ENCODE data around the gene POLR2A. TPM values are rescaled to one million over a fixed set of nuclear protein-coding genes. Genes with fewer than 3 reads are reported as not detected.

The POLR2A gene
- total RNA-seq, 4 donors from 2014 or later: 59.3 to 94.9 (median 78.2) TPM

GRCh38 chr17:7497636-7498035 lies 13.5 kb downstream of the POLR2A start:
- H3K4me1 ChIP-seq: peaks cover 0 to 30% (median 0%) of the 10 kb centered on the region in 3 donors
- H3K9me3 ChIP-seq: no peaks in the 10 kb centered on the region
- peaks cover 60 to 100% (median 65%) of the 10 kb centered on the region in 3 donors for H3K36me3 ChIP-seq
- WGBS, 2 donors: 82 to 87% methylated on average over 7 to 9 of the region's 14 CpGs
- intact Hi-C loops (cut with DNase I): no loop called here
- peak overlapping the region in 2 of 4 donors; percentile 39 to 46 for H3K27ac ChIP-seq
- no peak overlapping the region for H3K4me3 ChIP-seq
- no peak for DNase-seq
- TF ChIP-seq POLR2A (IDR thresholded peaks at IDR 0.05): no peak
- TF ChIP-seq, protein P1, sequence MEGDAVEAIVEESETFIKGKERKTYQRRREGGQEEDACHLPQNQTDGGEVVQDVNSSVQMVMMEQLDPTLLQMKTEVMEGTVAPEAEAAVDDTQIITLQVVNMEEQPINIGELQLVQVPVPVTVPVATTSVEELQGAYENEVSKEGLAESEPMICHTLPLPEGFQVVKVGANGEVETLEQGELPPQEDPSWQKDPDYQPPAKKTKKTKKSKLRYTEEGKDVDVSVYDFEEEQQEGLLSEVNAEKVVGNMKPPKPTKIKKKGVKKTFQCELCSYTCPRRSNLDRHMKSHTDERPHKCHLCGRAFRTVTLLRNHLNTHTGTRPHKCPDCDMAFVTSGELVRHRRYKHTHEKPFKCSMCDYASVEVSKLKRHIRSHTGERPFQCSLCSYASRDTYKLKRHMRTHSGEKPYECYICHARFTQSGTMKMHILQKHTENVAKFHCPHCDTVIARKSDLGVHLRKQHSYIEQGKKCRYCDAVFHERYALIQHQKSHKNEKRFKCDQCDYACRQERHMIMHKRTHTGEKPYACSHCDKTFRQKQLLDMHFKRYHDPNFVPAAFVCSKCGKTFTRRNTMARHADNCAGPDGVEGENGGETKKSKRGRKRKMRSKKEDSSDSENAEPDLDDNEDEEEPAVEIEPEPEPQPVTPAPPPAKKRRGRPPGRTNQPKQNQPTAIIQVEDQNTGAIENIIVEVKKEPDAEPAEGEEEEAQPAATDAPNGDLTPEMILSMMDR (IDR thresholded peaks at IDR 0.05): no peak
- H3K27me3 ChIP-seq: no peaks in the 10 kb centered on the region

GRCh38 chr17:7499161-7499560 lies 15.0 kb downstream of the POLR2A start:
- H3K27ac ChIP-seq: no peak overlapping the region
- 77% methylated on average over 7 of the region's 11 CpGs; no CpG with 5 or more reads in 1 of the 2 donors for WGBS, 2 donors
- no peak overlapping the region for H3K4me3 ChIP-seq
- intact Hi-C loops (cut with DNase I): no loop called here
- no peak for DNase-seq
- no peaks in the 10 kb centered on the region for H3K9me3 ChIP-seq
- TF ChIP-seq, protein P1 (IDR thresholded peaks at IDR 0.05): no peak
- no peak for TF ChIP-seq POLR2A (IDR thresholded peaks at IDR 0.05)
- H3K4me1 ChIP-seq: peaks cover 0 to 14% (median 0%) of the 10 kb centered on the region in 3 donors
- no peaks in the 10 kb centered on the region for H3K27me3 ChIP-seq
- H3K36me3 ChIP-seq: peaks cover 73 to 100% (median 80%) of the 10 kb centered on the region in 3 donors

- H3K27ac ChIP-seq: no peak overlapping the region
- H3K4me3 ChIP-seq: no peak overlapping the region
- no peaks in the 10 kb centered on the region for H3K9me3 ChIP-seq
- DNase-seq: no peak
- WGBS, 2 donors: 67 to 82% methylated on average over 4 to 11 of the region's 14 CpGs
- intact Hi-C loops (cut with DNase I): no loop called here
- H3K27me3 ChIP-seq: no peaks in the 10 kb centered on the region
- no peak for TF ChIP-seq POLR2A (IDR thresholded peaks at IDR 0.05)
- TF ChIP-seq, protein P1 (IDR thresholded peaks at IDR 0.05): no peak
- H3K36me3 ChIP-seq: peaks cover 73 to 100% (median 87%) of the 10 kb centered on the region in 3 donors
- peaks cover 0 to 2% (median 0%) of the 10 kb centered on the region in 3 donors for H3K4me1 ChIP-seq
Measured at GRCh38 chr17:7501729-7502128, 17.6 kb downstream of the POLR2A start.

DNA sequence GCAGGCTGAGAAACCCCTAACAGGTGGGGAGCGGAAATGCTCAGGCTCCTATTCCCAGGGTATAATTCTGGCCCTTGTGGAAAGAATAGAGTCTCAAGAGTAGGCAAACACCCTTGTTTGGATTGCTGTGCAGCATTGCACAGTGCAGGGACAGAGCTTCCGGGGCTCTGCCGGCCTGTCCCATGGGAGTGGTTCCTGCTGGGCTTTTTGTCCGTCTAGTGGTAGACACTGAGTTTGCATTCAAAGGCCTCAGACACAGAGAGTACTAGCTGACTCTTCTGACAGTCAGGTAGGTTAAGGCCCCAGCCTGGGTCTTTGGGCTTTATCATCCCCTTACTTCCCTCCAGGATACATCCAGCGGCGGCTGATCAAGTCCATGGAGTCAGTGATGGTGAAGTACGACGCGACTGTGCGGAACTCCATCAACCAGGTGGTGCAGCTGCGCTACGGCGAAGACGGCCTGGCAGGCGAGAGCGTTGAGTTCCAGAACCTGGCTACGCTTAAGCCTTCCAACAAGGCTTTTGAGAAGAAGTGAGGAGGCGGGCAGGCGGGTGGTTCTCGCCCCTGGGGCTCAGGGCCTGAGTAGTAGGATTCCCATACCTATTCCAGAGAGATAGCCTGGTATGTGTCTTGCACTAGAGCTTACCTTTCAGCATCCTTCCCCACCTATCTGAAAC lies 18.1 kb downstream of the POLR2A start:
- Histone ChIP-seq H3K4me1 (no peaks in the 10 kb centered on the region), H3K27me3 (no peaks in the 10 kb centered on the region), H3K4me3 (no peak overlapping the region), H3K36me3 (peaks cover 67 to 100% (median 86%) of the 10 kb centered on the region in 3 donors), H3K9me3 (no peaks in the 10 kb centered on the region), H3K27ac (no peak overlapping the region)
- WGBS, 2 donors: 88 to 92% methylated on average over 8 to 16 of the region's 20 CpGs
- TF ChIP-seq, protein P1 (IDR thresholded peaks at IDR 0.05): no peak
- TF ChIP-seq POLR2A (IDR thresholded peaks at IDR 0.05): no peak
- intact Hi-C loops (cut with DNase I): no loop called here
- DNase-seq: no peak

- H3K27ac ChIP-seq: no peak overlapping the region
- H3K36me3 ChIP-seq: peaks cover 61 to 100% (median 80%) of the 10 kb centered on the region in 3 donors
- 70 to 84% methylated on average over 2 to 10 of the region's 14 CpGs for WGBS, 2 donors
- TF ChIP-seq, protein P1 (IDR thresholded peaks at IDR 0.05): peak in 1 of 6 experiments; percentile 35
- no peak for TF ChIP-seq POLR2A (IDR thresholded peaks at IDR 0.05)
- intact Hi-C loops (cut with DNase I): no loop called here
- H3K27me3 ChIP-seq: no peaks in the 10 kb centered on the region
- no peak for DNase-seq
- no peak overlapping the region for H3K4me3 ChIP-seq
- no peaks in the 10 kb centered on the region for H3K9me3 ChIP-seq
- no peaks in the 10 kb centered on the region for H3K4me1 ChIP-seq
Measured at GRCh38 chr17:7502987-7503386, 18.8 kb downstream of the POLR2A start.

Data from esophagus squamous epithelium (tissue), 5 donors.